ENCODE results near the gene ZC3HAV1. TPM values are rescaled to one million over a fixed set of nuclear protein-coding genes. Genes with fewer than 3 reads are reported as not detected.

ZC3HAV1 gene
- total and polyA plus RNA-seq, 9 of the 15 experiments (the other 6 are each of a cell fraction or from before 2014, with no cell fraction given): 11.9 to 40.5 (median 23.9) TPM

GRCh38 chr7:139023076-139023475 is 86.4 kb downstream of the ZC3HAV1 start (continued):
- TF ChIP-seq UBTF (IDR thresholded peaks at IDR 0.05; ENCODE audit: borderline replicate concordance in 1 of 2, low read depth in 2 of 2, low read length in 2 of 2) (no peak), SRSF3 (IDR thresholded peaks at IDR 0.05; ENCODE audit: insufficient read depth, low read length) (no peak), CTCF (IDR thresholded peaks at IDR 0.05 in 2 of 3, conservative IDR thresholded peaks at IDR 0.05 in 1 of 3; ENCODE audit: insufficient read depth in 2 of 3, low read depth in 1 of 3, low read length in 3 of 3) (no peak), ZBTB43 (CRISPR knock-in tag; IDR thresholded peaks at IDR 0.05) (no peak), ZNF511 (CRISPR knock-in tag; IDR thresholded peaks at IDR 0.05) (no peak), ZNF41 (CRISPR knock-in tag; conservative IDR thresholded peaks at IDR 0.05) (no peak), CCNT2 (IDR thresholded peaks at IDR 0.05; ENCODE audit: borderline replicate concordance, extremely low read depth, insufficient read length, low read depth, low read length) (no peak)

Measured in K562 (cell line).